HG03039 (cell line): ENCODE measurements around the gene SCN1B.
"Not testable (repeated sequence)": the region's sequence is repeated elsewhere in the genome, so short reads cannot be mapped to it uniquely, and the experiment has no call there.

Source experiments
- ATAC-seq: cut with Tn5 transposase; IDR thresholded peaks from one replicate; pipeline ENCODE4 v1.9.1; 2021; ENCODE audit warnings: mild to moderate bottlenecking, moderate library complexity; ENCODE audit not compliant: unreplicated experiment

Gene SCN1B

DNA sequence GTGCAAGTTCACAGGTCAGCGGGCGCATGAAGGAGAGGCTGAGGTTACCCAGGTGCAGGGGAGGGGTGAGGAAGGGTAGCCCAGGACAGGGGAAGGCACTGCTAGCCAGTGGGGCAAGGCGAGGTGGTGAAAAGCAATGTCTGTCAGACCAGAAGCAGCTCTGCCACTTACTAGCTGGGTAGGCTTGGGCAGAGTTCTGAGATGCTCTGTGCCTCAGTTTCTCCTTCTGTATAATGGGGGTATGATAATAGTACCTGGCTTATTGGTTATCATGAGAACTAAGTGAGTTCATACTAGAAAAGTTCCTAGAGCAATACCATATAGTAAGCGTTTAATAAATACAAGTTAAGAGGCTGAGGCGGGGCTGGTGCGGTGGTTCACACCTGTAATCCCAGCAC lies 14.3 kb upstream of the SCN1B start:
- no peak for ATAC-seq

DNA sequence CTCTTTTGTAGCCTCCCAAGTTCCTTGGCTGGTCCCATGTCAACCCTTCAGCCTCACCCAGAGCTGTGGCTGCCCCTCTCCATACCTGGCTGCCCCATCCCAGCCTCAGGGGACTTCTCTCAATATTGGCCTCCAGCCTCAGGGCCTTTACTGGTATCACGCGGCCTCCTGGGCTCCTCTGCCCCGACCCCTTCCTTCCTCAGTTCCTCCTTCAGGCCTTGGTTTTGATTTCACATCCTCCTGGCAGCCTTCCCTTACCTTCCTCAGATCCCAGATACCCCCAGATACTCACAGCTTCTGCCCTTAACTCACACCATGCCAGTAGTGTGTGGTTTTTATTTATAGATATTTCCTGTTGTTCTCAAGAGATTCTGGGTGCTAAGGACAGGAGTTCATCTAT lies 12.8 kb upstream of the SCN1B start:
- no peak for ATAC-seq

DNA sequence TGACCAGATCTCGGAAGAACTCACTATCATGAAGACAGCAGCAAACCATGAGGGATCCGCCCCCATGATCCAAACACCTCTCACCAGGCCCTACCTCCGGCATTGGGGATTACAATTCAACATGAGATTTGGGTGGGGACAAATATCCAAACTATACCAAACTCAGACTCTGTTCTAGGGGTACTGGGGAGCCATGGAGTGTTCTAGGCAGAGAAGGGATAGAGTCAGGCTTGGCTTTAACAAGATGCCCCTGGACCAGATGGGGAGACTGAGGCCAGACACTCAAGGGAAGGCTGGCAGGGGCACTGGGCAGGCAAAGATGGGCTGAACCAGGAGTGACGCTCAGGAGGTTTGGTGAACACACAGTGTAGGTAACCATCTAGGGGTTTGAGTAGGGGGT lies 11.9 kb upstream of the SCN1B start:
- ATAC-seq: no peak

DNA sequence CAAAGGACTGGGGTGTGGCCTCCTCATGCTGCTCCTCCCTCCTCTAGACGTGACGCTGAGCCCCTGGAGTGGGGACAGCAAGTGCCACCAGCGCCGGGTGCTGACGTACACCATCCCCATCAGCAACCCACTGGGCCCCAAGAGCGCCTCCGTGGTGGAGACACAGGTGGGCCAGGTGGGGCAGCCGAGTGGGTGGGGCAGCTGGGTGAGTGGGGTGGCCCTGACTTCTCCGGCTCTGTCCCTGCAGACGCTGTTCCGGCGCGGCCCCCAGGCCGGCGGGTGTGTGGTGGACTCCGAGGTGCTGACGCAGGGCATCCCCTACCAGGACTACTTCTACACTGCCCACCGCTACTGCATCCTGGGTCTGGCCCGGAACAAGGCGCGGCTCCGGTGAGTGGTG lies 11.1 kb upstream of the SCN1B start:
- no peak for ATAC-seq

DNA sequence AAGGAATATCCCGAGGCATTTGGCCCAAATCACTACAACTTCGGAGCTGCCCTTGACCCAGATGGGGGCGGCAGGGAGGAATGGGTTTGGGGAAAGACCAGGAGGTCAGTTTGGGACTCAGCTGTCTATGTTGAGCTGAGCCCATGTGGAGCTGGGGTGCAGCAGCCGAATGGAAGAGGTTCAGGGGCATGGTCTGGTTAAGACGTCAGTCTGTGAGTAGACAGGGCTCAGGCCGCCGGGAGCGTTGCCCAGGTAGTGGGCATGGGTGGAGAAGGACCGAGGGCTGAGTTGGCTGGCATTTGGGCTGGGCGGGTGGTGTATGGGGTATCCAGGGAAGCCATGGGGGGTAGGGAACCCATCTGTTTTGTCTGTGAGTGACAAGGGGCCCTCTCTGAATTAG lies 9.3 kb upstream of the SCN1B start:
- ATAC-seq: no peak

DNA sequence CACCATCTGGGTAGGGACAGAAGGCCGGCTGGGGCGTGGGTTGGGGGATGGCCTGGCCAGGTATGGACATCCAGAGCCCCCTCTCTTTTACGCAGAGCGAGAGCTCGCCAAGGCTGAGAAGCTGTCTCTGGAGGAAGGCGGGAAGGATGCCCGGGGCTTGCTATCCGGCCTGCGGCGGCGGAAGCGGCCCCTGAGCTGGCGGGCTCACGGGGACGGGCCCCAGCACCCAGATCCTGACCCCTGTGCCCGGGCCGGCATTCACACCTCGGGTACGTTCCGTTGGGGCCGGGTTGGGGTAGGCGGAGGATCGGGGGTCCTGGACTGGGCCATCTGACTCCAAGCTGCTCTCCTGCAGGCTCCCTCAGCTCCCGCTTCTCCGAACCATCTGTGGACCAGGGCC lies 8.7 kb upstream of the SCN1B start:
- ATAC-seq: no peak

DNA sequence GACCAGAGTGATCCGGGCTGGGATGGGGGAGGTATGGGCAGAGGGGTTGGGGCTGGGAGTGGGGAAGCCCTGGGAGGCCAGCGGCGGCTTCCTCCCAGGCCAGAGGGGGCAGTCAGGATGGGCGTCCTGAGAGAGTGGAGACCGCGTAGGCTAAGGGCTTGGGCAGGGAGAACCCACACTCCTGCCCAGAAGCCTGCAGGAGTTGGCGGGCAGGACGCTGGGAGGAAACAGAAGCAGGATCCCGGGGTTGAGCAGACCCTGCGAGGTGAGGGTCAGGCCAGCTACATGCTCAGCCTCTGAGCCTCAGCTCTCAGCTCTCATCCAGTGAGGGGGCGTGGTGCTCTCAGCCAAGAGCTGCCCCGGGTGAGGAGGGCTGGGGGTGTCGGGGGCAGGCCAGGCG lies 7.8 kb upstream of the SCN1B start:
- ATAC-seq: no peak

DNA sequence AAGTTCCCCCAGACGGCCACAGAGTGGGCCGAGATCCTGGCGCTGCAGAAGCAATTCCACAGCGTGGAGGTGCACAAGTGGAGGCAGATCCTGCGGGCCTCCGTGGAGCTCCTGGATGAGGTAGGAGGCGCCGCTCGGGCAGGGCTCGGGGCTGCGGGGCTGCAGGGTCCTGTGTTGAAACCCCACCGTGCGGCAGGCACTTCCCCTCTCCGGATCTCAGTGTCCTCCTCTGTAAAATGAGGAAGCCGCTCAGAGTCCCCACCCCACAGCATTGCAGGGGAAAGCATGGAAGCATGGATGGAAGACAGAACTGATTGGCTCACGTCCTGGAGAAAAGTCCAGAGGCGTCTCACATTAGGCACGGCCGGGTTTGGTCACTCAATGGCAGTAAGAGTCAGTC lies 6.8 kb upstream of the SCN1B start:
- no peak for ATAC-seq

DNA sequence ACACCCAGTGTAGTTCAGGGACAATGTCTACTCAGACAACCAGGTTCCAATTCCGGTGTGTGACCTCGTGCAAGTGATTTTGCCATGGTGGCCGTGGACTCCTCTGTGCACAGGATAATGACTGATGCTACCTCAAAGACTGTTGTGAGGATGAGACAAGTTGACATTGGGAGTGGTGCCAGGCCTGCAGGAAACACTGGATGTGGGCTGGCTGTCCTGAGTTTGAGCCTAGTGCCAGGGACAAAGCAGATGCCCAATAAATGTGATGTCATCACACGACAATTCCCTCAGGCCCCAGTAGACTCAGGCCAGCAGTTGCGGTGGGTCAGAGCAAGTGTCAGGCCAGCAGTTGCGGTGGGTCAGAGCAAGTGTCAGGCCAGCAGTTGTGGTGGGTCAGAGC lies 6.2 kb upstream of the SCN1B start:
- ATAC-seq: no peak

DNA sequence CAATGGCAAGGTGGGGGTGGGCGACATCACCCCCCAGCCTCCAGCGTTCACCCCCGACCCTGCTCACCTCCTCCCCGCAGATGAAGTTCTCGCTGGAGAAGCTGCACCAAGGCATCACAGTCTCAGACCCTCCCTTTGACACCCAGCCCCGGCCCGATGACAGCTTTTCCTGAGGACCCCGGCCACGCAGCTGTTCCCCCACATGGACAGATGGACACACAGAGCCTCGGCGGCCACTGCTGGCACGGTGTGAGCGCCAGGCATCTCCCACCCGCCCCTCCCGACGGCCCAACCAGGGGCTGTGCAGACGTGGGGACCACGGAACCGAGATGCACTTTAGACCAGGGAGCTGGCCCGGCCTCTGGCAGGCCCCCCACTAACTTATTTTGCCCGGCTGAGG lies 4.3 kb upstream of the SCN1B start:
- no peak for ATAC-seq

DNA sequence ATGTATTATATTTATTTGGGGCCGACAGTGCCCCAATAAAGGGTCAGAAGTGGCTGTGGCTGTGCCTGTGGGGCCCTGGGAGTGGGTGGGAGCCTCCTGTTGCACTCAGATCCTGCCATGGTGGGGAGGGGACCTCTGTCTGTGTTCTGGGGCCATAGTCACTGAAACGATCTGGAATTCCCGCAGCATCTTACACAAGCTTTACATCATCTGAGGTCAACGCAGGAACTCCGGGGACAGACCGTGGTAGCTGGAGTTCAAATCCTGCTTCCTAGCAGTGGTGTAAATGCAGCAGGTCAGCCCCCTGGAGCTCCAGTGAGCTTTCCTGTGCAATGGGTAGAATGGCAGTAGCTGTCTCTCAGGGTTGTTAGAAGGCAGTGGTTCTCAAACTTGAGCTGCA lies 3.9 kb upstream of the SCN1B start:
- ATAC-seq: no peak

DNA sequence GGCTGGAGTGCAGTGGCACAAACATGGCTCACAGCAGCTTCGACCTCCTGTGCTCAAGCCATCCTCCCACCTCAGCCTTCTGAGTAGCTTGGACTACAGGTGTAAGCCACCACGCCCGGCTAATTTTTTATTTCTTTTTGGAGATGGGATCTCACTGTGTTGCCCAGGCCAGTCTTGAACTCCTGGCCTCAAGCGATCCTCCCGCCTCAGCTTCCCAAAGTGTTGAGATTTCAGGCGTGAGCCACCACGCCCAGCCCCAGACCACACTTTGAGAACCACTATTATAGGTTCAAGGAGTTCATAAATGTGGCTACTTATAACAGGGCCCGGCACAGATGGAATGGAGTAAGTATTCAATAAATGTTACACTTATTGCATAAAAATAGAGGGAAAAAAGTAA lies 3.3 kb upstream of the SCN1B start:
- no peak for ATAC-seq

DNA sequence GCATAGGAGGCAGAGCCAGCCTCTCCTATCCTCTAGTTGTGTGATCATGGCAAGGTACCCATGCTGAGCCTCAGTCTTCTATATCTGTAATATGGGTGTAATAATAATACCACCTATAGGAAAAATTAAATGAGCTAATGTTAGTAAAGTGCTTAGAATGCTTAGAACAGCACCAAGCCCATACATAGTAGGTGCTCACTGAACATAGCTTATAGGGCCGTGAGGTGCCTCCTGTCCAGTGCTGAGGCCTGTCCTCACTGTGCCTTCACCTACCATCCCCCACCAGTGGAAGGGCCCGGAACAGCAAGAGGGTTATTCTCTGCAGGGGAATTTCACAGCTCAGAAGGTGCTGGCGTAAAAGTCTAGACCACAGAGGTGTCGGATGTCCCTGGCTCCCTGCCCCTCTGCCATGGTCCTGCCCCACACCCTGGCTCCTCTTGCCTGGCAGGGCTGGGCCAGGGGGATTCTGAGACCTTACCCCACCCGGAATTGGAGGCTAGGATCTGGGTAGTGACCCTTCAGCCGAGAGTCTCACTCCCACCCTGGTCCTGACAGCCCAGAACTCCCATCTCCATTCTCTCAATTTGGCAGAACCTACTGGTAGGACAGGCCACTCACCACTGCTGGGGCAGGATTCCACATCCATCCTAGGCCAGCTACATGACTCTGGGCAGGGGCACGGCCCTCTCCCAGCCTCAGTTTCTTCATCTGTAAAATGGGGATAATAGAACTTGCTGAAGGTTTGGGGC lies 2.2 kb upstream of the SCN1B start:
- ATAC-seq: no peak

DNA sequence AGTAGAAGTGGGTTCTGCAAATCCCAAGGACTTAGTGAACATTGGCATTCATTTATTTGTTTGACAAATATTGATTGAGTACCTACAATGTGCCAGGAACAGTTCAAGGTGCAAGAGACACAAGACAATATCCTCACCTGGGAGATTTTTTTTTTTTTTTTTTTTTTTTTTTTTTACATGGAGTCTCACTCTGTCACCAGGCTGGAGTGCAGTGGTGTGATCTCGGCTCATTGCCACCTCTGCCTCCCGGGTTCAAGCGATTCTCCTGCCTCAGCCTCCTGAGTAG lies 1.7 kb upstream of the SCN1B start:
- not testable (repeated sequence) for ATAC-seq

DNA sequence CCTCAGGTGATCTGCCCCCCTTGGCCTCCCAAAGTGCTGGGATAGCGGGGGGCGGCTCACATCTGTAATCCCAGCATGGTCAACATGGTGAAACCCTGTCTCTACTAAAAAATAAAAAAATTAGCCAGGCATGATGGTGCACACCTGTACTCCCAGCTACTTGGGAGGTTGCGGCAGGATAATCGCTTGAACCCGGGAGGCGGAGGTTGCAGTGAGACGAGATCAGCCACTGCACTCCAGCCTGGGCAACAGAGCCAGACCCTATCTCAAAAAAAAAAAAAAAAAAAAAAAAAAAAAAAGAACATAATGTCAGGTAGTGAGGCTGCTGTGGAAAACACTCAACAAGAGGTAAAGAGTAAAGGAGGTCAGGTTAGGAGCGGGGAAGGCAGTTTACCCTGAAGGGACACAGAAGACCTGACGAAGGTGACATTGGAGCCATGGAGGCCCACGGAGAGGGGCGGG lies 964 bp upstream of the SCN1B start:
- not testable (repeated sequence) for ATAC-seq

DNA sequence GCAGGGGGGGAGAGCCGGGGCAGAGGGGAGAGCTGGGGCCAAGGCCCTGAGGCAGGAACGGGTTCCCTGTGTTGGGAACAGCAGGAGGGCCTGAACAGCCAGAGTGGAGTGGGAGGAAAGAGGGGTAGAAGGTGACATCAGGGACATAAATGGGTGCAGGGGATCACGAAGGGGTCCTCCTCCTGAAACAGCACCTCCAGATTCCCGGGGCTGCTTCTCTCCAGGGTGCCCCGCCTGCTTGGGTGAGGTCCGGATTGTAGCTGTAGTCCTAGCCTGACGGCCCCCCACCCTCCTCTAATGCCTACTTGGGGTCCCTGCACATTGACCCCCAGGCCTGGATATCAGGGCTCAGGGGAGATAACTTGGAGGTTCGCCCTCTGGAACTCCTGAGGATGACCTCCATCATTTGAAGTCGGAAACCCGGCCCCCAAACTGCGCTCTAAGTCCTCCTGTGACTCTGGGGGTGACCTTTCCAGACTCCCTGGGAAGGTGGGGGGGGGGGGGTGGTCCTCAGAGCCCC lies 473 bp upstream of the SCN1B start:
- no peak for ATAC-seq

DNA sequence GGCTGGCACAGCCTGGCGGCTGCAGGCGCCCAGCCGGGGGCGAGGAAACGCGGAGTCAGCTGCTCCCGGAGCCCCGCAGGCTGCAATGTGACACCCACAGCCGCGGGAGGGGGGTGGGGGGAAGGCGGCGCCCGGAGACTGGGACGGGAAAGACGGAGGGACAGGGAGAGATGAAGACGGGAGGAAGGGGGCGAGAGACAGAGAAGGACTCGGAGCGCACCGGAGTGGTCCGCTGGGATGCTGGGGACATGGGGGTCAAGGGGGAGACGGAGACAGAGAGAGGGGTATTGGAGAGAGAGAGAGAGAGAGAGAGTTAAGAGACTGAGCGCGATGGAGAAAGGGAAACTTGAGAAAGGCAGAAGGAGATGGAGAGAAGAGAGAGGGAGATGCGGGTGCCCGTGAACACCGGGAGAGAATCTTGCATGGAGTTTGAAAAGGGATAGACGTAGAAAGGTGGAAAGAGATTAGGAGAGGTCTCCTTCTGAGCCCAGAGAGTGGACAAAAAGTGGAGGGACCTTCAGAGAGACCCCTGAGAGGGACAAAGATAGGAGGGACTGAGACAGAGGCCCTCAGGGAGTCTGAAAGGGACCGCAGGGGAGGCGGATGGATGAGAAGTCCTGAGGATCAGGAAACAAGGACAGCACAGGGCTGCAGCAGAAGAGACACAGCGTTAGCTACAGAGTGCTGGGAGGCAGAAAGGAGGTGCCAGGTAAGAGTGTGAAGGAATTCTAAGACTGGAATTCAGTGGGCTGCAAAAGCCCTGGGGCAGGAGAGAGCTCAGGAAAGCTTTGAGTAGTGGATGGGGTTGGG lies 1.0 kb downstream of the SCN1B start:
- ATAC-seq: no peak

DNA sequence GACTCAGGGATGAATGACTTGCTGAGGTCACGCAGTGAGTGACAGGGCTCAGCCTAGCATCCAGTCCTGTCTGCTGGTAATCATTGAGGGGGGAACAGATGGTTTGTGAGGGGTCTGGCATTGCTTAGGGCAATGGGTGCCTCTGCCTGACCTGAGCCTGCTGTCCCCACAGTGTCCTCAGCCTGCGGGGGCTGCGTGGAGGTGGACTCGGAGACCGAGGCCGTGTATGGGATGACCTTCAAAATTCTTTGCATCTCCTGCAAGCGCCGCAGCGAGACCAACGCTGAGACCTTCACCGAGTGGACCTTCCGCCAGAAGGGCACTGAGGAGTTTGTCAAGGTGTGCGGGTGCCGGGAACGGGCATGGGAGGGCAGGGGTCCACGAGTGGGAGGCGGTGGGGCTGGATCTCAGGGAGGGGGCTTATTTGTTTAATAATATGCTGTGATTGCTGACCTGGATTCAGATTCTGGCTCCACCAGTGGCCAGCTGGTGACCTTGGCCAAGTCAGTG lies 2.1 kb downstream of the SCN1B start:
- ATAC-seq: no peak

DNA sequence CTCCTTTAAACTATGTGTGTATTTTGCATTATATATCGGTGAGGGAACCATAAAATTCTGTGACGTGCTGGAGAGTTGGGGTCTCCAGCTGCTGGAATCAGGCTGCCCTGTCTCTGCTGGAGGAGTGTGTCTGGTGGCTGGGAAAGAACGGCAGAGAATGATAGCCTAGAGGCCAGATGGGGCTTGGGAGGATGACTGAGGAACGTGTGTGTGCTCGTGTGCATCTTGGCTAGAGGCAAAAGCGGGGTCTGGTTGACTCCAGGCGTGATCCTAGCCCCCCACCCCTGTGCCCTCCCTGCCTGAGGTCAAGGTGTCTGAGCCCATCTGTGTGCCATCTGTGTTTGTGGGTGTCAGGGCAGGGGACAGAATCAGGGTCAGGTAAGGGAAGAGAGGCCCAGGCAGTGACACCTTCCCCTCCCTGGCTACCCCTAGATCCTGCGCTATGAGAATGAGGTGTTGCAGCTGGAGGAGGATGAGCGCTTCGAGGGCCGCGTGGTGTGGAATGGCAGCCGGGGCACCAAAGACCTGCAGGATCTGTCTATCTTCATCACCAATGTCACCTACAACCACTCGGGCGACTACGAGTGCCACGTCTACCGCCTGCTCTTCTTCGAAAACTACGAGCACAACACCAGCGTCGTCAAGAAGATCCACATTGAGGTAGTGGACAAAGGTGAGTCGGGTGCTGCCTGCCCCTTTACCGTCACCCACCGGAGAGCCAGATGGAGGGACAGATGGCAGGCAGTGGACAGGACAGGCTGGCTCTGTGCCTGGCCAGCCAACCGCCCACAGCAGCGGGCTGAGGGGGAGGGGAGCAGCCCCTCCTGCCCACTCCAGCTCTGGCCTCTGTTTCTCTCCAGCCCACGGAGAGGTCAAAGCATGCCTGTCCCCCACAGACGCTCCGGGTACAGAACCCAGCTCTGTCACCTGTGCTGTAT lies 3.1 kb downstream of the SCN1B start:
- ATAC-seq: no peak

DNA sequence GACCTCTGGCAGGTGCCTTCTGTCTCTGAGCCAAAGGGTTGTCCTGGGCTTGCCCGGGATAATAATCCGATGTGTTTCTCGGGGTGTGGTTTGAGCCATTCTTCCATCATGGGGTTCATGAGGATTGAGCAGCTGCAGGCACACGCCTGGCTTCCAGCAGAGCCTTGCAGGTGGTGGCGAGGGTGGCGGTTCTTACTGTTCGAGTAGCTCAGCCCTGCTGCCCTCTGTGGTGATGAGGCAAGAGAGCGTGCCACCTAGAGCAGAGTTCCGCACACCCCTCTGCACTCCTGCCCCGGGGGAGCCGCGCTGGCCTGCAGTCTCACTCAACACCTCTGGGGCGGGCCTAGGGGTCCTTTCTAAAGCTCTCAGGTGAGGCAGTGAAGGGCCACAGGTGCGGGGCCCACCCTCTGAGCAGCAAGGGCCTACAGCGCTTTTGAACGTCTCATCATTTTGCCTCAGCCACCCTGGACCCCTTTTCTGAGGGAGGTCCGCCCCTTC lies 3.8 kb downstream of the SCN1B start:
- ATAC-seq: no peak
